ENCODE data around the gene DEPDC5.

The DEPDC5 gene

GRCh38 chr22:31905356-31905755 is 151.5 kb downstream of the DEPDC5 start:
- in situ Hi-C loops (cut with HindIII; ENCODE audit: low pct_ligation_motif_present, low pct_unique_long_range_greater_than_20kb, low sequenced_read_pairs), result no loop called here
- no peak for DNase-seq

GRCh38 chr22:31906086-31906485 is 152.3 kb downstream of the DEPDC5 start:
- DNase-seq, result no peak
- in situ Hi-C loops (cut with HindIII; ENCODE audit: low pct_ligation_motif_present, low pct_unique_long_range_greater_than_20kb, low sequenced_read_pairs), result no loop called here

GRCh38 chr22:31906569-31906968 is 152.8 kb downstream of the DEPDC5 start:
- in situ Hi-C loops (cut with HindIII; ENCODE audit: low pct_ligation_motif_present, low pct_unique_long_range_greater_than_20kb, low sequenced_read_pairs), result no loop called here
- DNase-seq, result no peak

- in situ Hi-C loops (cut with HindIII; ENCODE audit: low pct_ligation_motif_present, low pct_unique_long_range_greater_than_20kb, low sequenced_read_pairs), result no loop called here
- DNase-seq, result no peak
Observed at GRCh38 chr22:31909977-31910376, 156.2 kb downstream of the DEPDC5 start.

GRCh38 chr22:31911565-31912406 is 158.0 kb downstream of the DEPDC5 start:
- DNase-seq, result no peak
- in situ Hi-C loops (cut with HindIII; ENCODE audit: low pct_ligation_motif_present, low pct_unique_long_range_greater_than_20kb, low sequenced_read_pairs), result no loop called here

- in situ Hi-C loops (cut with HindIII; ENCODE audit: low pct_ligation_motif_present, low pct_unique_long_range_greater_than_20kb, low sequenced_read_pairs), result no loop called here
- DNase-seq, result no peak
Observed at GRCh38 chr22:31912407-31912743, 158.6 kb downstream of the DEPDC5 start.

- DNase-seq, result no peak
- in situ Hi-C loops (cut with HindIII; ENCODE audit: low pct_ligation_motif_present, low pct_unique_long_range_greater_than_20kb, low sequenced_read_pairs), result no loop called here
Observed at GRCh38 chr22:31915586-31915985, 161.8 kb downstream of the DEPDC5 start.

- no peak for DNase-seq
- in situ Hi-C loops (cut with HindIII; ENCODE audit: low pct_ligation_motif_present, low pct_unique_long_range_greater_than_20kb, low sequenced_read_pairs), result no loop called here
Observed at GRCh38 chr22:31917227-31917921, 163.6 kb downstream of the DEPDC5 start.

GRCh38 chr22:31919730-31920129 is 165.9 kb downstream of the DEPDC5 start:
- in situ Hi-C loops (cut with HindIII; ENCODE audit: low pct_ligation_motif_present, low pct_unique_long_range_greater_than_20kb, low sequenced_read_pairs), result no loop called here
- no peak for DNase-seq

- in situ Hi-C loops (cut with HindIII; ENCODE audit: low pct_ligation_motif_present, low pct_unique_long_range_greater_than_20kb, low sequenced_read_pairs), result no loop called here
- no peak for DNase-seq
Observed at GRCh38 chr22:31920306-31920705, 166.5 kb downstream of the DEPDC5 start.

GRCh38 chr22:31921106-31921505 is 167.3 kb downstream of the DEPDC5 start:
- in situ Hi-C loops (cut with HindIII; ENCODE audit: low pct_ligation_motif_present, low pct_unique_long_range_greater_than_20kb, low sequenced_read_pairs), result no loop called here

GRCh38 chr22:31922534-31922933 is 168.7 kb downstream of the DEPDC5 start:
- in situ Hi-C loops (cut with HindIII; ENCODE audit: low pct_ligation_motif_present, low pct_unique_long_range_greater_than_20kb, low sequenced_read_pairs), result no loop called here
- DNase-seq, result no peak

More at GRCh38 chr22:31921106-31921505, 167.3 kb downstream of the DEPDC5 start:
- no peak for DNase-seq

- no peak for DNase-seq
- in situ Hi-C loops (cut with HindIII; ENCODE audit: low pct_ligation_motif_present, low pct_unique_long_range_greater_than_20kb, low sequenced_read_pairs), result no loop called here
Observed at GRCh38 chr22:31923136-31923535, 169.3 kb downstream of the DEPDC5 start.

- in situ Hi-C loops (cut with HindIII; ENCODE audit: low pct_ligation_motif_present, low pct_unique_long_range_greater_than_20kb, low sequenced_read_pairs), result no loop called here
Observed at GRCh38 chr22:31923747-31924146, 169.9 kb downstream of the DEPDC5 start.

GRCh38 chr22:31925056-31925455 is 171.2 kb downstream of the DEPDC5 start:
- in situ Hi-C loops (cut with HindIII; ENCODE audit: low pct_ligation_motif_present, low pct_unique_long_range_greater_than_20kb, low sequenced_read_pairs), result no loop called here
- DNase-seq, result no peak

More at GRCh38 chr22:31923747-31924146, 169.9 kb downstream of the DEPDC5 start:
- no peak for DNase-seq

GRCh38 chr22:31926024-31926423 is 172.2 kb downstream of the DEPDC5 start:
- in situ Hi-C loops (cut with HindIII; ENCODE audit: low pct_ligation_motif_present, low pct_unique_long_range_greater_than_20kb, low sequenced_read_pairs), result no loop called here
- no peak for DNase-seq

- in situ Hi-C loops (cut with HindIII; ENCODE audit: low pct_ligation_motif_present, low pct_unique_long_range_greater_than_20kb, low sequenced_read_pairs), result no loop called here
- no peak for DNase-seq
Observed at GRCh38 chr22:31926969-31927368, 173.2 kb downstream of the DEPDC5 start.

GRCh38 chr22:31927562-31927961 is 173.7 kb downstream of the DEPDC5 start:
- DNase-seq, result no peak
- in situ Hi-C loops (cut with HindIII; ENCODE audit: low pct_ligation_motif_present, low pct_unique_long_range_greater_than_20kb, low sequenced_read_pairs), result no loop called here

- DNase-seq, result no peak
- in situ Hi-C loops (cut with HindIII; ENCODE audit: low pct_ligation_motif_present, low pct_unique_long_range_greater_than_20kb, low sequenced_read_pairs), result no loop called here
Observed at GRCh38 chr22:31929167-31929930, 175.5 kb downstream of the DEPDC5 start.

Measured in ACHN (cell line).